GM19455 (cell line): Measurements from ENCODE around the gene PLSCR2.
"Not testable (repeated sequence)": the region's sequence is repeated elsewhere in the genome, so short reads cannot be mapped to it uniquely, and the experiment has no call there.

Source experiments
- ATAC-seq: cut with Tn5 transposase; IDR thresholded peaks from one replicate; pipeline ENCODE4 v1.9.1; 2021; ENCODE audit not compliant: unreplicated experiment

Gene PLSCR2

DNA sequence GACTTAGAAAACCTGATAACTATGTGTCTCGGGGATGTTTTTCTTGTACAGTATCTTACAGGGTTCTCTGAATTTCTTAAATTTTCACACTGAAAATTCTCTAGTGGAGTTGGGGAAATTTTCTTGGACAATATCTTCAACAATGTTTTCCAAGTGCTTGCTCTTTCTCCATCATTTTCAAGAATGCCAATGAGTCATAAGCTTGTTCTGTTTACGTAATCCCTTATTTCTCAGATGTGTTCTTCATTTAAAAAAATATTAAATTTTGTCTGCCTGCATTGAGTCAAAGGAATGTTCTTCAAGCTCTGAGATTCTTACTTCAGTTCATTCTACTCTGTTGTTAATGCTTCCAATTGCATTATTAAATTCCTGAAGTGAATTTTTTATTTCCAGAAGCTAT lies 21.9 kb upstream of the PLSCR2 start:
- no peak for ATAC-seq

DNA sequence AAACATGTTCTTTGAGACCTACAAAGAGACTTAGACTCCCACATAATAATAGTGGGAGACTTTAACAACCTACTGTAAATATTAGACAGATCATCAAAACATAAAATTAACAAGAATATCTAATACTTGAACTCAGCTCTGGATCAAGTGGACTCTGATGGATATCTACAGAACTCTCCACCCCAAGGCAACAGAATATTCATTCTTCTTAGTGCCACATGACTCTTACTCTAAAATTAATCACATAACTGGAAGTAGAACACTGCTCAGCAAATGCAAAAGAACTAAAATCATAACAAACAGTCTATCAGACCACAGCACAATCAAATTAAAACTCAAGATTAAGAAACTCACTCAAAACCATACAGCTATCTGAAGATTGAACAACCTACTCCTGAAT lies 15.9 kb upstream of the PLSCR2 start:
- no peak for ATAC-seq

DNA sequence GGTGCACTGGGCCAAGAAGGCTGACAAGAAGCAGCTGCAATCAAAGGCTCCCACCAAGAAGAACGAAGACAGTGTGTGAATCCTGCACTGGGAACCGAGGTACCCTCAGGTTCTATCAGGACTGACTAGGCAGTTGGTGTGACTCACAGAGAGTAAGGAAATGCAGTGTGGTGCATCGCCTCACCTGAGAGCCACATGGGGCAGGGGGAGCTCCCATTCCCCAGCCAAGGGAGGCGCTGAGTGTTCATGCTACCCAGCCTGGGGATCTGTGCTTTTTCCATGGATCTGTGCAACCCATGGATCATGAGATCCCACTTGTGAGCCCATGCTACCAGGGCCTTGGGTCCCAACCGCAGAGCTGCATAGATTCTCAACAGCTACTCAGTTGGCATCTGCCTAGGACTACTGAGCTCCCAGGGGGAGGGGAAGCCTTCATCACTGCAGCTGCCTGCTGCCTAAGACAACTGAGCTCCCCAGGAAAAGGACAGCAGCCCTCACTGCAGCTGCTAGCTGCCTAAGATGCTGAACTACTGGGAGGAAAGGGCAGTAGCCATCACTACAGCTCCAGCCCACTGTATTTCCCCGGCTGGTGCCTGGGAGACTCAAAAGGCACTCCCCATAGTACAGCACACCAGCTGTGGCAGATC lies 6.9 kb upstream of the PLSCR2 start:
- no peak for ATAC-seq

DNA sequence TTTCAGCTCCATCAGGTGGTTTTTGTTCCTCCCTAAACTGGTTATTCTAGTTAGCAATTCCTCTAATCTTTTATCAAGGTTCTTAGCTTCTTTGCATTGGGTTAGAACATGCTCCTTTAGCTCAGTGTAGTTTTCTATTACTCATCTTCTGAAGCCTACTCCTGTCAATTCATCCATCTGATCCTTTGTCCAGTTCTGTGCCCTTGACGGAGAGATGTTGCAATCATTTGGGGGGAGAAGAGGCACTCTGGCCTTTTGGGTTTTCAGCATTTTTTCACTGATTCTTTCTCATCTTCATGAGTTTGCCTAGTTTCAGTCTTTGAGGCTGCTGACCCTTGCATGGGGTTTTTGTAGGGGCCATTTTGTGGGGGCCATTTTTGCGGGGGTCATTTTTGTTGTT lies 5.6 kb upstream of the PLSCR2 start:
- ATAC-seq: not testable (repeated sequence)

DNA sequence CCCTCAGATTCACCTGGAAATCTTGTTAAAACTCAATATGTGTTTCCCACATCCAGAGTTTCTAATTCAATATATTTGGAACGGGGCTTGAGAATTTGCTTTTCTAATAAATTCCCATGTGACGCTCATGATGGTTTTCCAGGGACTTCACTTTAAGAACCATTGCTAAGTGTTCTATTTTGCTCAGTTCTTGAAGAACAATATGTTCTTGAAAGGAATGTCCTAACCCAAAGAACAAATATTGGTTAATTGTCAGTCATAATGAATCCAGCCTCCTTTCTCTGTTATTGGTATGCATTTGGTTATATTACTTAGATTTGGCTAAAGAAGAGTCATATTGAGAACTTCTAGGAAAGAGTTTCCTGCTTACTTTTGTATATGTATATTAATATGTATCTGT lies 4.4 kb upstream of the PLSCR2 start:
- ATAC-seq: no peak

DNA sequence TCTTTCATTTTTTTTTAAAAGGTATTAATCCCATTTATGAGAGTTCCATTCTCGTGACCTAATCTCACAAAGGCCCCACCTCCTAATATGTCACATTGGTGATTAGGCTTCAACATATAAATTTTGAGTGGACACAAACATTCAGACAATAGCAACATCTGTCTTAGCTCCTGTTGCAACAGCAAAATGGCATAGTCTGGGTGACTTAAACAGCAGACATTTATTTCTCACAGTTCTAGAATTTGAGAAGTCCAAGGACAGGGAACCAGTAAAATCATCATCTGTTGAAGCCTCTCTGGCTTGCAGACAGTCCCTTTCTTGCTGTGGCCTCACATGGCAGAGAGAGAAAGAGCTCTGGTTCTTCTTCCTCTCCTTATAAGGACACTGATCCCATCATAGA lies 3.2 kb upstream of the PLSCR2 start:
- ATAC-seq: no peak

DNA sequence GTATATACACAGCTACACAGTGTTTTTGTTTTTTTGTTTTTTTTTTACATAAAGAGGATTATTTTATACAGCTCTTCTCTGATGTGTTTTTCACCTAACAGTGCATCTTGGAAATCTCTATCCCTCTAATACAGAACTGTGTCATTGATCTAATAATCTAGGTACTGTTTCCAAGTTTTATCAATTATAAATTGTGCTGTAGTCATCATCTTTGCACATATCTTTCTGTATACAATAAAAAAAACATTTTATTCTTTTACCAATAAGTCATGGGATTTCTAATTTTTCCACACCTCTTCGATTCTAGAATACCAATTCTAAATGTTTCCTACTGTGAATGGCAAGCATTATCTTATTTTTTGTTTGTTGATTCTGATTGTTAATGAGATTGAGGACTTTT lies 1.7 kb upstream of the PLSCR2 start:
- no peak for ATAC-seq

DNA sequence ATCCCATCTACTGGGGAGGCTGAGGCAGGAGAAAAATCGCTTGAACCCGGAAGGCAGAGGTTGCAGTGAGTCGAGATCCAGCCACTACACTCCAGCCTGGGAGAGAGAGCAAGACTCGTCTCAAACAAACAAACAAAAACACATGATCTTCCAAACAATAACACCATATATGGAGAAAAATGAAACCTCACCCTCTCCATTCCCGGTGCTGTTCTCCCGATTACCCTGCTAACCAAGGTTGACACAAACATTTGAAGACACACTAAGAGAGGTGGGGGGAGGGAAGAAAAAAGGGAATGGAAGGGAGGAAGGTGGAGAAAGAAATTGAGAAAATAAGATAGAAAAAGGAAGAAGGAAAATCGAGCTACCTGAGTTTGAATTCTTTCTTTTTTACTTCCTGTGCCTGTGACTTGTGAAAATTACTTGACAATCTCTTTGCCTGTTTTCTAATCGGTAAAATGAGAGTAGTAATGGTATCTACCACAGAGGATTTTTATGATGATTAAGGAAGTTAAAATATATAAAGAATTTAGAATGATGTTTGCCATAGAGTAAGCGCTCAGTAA lies 1.1 kb upstream of the PLSCR2 start:
- ATAC-seq: no peak

DNA sequence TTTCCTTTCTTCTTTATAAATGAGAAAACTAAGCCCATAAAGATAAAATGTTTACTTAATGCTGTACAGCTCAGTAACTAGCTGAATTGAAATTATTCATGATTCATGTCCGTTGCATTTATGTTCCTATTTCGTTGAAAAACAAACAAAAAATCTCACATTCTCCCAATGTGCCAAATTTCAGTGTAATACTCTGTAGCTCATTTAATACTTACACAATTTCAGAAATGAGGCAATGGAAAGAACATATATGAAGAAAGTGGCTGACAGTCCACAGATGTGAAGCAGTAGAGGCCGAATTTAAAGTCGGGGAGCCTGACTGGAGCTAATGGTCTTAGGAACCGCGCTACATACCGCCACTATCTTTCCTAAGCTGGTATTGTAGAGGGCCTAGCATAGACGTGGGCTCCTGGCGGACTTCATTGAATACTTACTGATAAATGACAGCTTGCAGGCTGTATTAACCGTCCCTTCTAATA lies 651 bp downstream of the PLSCR2 start:
- ATAC-seq: no peak

DNA sequence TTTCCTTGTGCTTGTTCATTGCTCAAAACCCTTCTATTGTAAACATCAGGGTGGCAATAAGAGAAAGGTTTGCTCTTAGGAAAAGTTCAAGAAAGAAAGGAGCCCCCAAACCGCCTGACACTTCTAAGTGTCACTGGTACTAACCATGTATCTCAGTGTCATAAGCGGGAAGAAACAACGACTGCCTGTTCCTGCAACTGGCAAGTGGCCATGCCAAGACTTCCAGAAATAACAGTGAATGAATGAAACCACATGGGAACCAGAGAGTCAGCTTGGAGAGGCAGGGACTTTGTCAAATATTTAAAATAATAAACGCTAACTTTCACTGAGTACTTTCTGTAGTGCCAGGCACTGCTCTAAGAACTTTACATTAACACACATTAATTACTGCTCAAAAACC lies 1.1 kb downstream of the PLSCR2 start:
- ATAC-seq: no peak

DNA sequence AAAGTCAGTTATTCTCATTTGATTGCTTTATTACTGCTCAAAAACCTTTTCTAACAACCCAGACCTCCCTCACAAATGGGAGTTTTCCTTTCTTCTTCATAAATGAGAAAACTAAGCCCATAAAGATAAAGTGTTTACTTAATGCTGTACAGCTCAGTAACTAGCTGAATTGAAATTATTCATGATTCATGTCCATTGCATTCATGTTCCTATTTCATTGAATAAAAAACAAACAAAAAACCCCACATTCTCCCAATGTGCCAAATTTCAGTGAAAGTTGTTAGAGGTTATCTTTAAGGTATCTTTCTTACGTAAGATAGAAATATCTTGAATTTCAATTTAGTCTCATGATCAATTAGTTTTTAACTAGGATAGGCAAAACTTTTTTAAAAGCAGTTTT lies 2.8 kb downstream of the PLSCR2 start:
- no peak for ATAC-seq

DNA sequence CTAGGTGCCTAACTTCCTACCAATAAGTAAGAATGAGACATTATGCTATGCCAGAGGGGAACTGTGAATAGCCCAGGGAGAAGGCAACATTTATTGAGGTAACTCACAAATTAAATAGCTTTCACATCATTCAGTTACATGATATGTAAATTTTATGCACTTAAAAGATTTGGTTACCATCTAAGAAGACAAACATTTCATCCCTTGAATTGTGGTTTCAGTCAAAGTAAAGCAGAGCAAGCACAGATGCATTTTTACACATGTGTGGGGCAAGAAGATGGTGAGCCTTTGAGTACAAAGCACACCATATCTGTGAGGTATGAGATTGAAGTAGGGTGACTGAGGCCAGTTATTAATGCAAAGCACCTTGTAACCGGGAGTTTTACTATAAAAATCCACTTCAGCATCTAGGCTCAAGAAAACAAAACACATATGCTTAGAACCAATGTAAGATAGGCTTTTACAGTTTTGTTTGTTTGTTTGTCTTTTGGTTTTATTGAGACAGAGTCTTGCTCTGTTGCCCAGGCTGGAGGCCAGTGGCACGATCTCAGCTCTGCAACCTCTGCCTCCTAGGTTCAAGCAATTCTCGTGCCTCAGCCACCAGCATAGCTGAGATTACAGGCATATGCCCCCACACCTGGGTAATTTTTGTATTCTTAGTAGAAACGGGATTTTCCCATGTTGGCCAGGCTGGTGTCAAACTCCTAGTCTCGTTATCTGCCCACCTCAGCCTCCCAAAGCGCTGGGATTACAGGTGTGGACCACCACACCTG lies 3.5 kb downstream of the PLSCR2 start:
- ATAC-seq: no peak

DNA sequence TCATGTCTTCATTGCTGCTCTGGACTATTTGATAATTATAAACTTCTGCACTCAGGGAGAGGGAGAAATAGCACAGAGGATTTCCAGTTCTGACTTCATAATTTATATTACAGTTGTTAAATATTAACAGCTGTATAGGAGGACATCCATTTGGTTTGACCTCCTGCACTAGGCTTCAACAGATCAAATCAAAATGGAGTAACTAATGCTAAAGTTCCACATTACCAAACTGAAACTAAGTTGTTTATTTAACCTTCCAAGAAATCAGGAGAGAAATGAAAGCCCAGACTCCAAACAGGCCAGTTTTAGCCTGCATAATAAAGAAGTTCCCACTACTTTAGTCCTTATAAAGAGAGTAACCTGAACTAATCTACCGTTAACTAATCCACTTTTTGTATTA lies 4.6 kb downstream of the PLSCR2 start:
- no peak for ATAC-seq

DNA sequence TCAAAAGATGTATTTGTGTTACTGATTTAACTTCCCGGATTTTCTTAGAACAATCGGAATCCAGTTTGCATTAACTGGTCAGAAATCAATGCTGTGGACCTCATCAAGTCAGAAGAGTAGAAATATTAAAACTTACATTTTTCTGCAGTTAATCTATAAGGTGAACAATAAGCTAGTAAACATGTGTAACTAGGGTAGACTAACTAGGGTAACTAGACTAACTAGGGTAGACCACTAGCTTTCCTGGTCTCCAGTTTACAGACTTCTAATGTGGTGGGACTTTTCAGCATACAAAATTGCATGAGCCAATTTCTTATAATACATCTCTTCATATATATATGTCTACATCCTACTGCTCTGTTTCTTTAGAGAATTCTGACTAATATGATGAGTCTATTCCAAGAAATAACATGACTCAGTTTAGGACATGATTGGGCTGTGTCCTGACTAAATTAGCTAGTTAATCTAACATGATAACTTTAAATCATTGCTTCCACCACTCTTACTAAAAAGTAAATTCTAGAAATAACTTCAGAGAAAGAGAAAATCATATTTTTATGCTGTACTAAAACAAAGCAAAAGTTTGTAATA lies 5.3 kb downstream of the PLSCR2 start:
- no peak for ATAC-seq

DNA sequence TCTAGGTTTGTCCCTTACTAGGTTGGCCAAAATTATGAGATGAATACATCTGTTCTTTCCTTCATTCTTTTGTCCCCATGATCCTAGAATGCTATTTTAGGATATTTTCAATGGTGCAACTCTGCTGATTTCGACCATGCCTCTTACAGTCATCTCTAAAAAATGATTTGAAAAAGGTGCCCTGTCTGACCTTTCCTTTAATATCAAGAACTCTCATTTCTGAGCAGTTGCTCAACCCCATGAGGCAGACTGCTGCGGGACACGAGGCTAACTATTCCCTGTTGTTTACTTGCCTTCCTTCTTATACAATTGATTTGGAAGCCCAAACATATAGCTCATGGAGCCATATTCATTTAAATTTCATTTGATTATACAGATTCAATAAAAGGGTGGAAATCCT lies 14.6 kb downstream of the PLSCR2 start:
- no peak for ATAC-seq

DNA sequence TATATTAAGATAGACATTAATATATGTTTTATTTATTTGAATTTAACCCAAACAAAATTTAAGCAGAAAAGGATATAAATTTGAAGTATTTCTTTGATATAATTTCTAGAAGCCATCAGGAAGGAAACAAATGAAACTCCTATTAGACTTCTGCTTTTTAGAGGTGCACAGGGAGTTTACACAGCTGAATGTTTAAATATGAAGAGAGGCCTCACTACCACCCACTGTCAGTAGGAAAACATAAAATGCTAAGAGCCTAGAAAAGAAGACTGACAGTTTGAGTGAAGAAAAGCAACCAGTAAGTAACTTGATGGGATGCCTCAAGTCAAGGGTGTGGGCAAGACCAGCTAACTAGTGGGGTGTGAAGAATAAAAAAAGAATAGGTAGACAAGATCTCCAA lies 19.7 kb downstream of the PLSCR2 start:
- no peak for ATAC-seq

DNA sequence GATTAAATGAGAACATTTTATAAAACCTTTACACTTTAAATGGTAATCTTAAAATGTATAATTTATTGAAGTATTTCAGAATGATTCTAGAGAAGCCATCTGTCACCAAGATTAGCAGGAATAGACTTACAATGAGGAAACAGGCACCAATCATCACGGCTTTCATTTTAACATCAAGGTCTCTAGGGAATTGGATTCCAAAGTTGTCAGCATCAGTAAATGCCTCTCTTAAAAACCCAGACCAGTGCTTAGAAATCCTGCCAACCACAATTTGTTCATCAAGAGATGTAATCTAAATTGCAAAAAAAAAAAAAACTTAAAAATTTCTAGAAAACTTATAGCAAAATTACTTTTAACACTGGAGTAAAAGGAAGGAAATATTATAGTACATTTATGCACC lies 20.3 kb downstream of the PLSCR2 start:
- ATAC-seq: no peak

DNA sequence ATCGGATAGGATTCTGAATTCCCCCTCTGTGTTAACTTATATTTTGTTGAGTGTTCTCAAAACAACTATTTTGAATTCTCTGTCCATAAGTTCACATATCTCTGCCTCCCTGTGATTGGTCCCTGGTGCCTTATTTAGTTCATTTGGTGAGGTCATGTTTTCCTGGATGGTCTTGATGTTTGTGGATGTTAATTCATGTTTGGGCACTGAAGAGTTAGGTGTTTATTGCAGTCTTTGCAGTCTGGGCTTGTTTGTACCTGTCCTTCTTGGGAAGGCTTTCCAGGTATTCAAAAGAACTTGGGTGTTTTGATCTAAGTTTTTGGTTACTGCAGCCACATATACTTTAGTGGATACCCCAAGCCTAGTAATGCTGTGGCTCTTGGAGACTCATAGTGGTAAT lies 23.3 kb downstream of the PLSCR2 start:
- ATAC-seq: no peak

DNA sequence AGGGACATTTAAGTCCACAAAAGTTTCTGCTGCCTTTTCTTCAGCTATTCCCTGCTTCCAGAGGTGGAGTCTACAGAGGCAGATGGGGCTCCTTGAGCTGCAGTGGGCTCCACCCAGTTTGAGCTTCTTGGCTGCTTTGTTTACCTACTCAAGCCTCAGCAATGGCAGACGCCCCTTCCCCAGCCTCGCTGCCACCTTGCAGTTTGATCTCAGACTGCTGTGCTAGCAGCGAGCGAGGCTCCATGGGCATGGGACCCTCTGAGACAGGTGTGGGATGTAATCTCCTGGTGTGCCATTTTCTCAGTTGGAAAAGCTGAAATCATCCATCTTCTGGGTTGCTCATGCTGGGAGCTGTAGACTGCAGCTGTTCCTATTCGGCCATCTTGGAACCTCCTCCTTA lies 29.1 kb downstream of the PLSCR2 start:
- ATAC-seq: not testable (repeated sequence)

DNA sequence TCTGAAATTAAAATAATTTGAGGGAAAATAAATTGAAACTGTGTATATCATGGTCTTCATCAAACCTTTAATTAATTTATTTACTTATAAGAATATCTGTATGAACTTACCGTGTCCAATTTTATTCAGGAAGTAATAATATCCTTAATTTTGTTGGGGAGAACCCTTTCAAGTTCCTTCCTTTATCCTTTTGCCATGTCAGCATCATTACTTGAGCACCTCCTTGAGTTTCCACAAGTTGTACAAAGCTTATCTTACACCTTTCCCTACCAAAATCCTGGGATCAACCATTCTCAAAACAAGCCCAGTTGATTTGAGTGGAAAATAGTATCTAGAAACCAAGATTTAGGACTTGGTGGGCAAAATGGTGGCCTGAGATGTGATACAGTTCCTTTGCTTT lies 37.3 kb downstream of the PLSCR2 start:
- ATAC-seq: no peak

DNA sequence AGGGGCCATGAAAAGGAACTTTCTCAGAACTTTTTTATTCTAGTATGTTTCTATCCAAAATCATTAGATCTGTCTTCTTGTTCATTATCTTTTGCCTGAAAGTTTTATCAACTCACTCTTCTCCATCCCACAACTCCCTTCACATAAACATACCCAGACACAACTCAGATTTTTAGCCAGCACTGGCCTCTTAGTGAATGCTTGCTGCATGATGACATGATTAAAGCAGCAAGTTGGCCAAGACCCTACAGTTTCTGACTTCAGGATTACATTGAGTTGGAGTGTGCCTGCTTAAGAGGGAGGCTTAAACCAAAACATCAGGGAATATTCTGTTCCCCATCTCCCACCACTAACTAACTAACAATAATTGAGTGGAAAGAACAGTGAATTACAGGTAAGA lies 38.1 kb downstream of the PLSCR2 start:
- ATAC-seq: no peak

DNA sequence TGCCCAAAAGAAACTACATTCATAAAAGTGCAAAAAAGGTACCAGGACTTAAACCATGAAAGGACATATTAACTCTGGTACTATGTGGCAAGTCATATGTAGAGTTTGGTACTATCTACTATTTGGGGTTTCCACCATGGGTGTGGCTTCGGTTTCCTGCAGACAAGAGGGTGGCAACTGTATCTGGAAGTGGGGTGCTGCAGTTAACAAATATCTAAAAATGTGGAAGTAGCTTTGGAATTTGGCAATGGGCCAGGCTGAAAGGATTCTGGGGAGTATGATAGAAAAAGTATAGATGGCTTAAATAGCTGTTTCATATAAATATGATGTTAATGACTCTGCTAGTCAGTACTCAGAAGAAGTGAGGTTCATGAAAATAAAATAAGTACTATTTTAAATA lies 44.0 kb downstream of the PLSCR2 start:
- ATAC-seq: no peak
